A204.1 (cell line): ENCODE data around the gene CDH23.

Source experiments
- FAIRE-seq: peaks from 2 replicates; lab custom pipeline; 2012; peaks lifted over from hg19 to GRCh38; lab: Jason Lieb, UNC

Gene CDH23

GRCh38 chr10:71467161-71467560 is 70.4 kb downstream of the CDH23 start:
- FAIRE-seq: no peak

- FAIRE-seq: no peak
Observed at GRCh38 chr10:71467569-71468362, 71.0 kb downstream of the CDH23 start.

GRCh38 chr10:71468363-71469094 is 71.8 kb downstream of the CDH23 start:
- no peak for FAIRE-seq

- no peak for FAIRE-seq
Observed at GRCh38 chr10:71471006-71471405, 74.3 kb downstream of the CDH23 start.

- no peak for FAIRE-seq
Observed at GRCh38 chr10:71471957-71472365, 75.2 kb downstream of the CDH23 start.

GRCh38 chr10:71472466-71472865 is 75.7 kb downstream of the CDH23 start:
- no peak for FAIRE-seq

GRCh38 chr10:71472912-71473311 is 76.2 kb downstream of the CDH23 start:
- no peak for FAIRE-seq

GRCh38 chr10:71473671-71474599 is 77.2 kb downstream of the CDH23 start:
- FAIRE-seq: no peak

- no peak for FAIRE-seq
Observed at GRCh38 chr10:71474702-71475242, 78.1 kb downstream of the CDH23 start.

GRCh38 chr10:71475243-71475871 is 78.6 kb downstream of the CDH23 start:
- FAIRE-seq: no peak

GRCh38 chr10:71476228-71477011 is 79.7 kb downstream of the CDH23 start:
- FAIRE-seq: no peak

- no peak for FAIRE-seq
Observed at GRCh38 chr10:71478173-71478572, 81.5 kb downstream of the CDH23 start.

GRCh38 chr10:71478813-71479365 is 82.2 kb downstream of the CDH23 start:
- FAIRE-seq: no peak

- FAIRE-seq: no peak
Observed at GRCh38 chr10:71479831-71480230, 83.1 kb downstream of the CDH23 start.

GRCh38 chr10:71480662-71481061 is 83.9 kb downstream of the CDH23 start:
- no peak for FAIRE-seq

GRCh38 chr10:71481746-71482410 is 85.2 kb downstream of the CDH23 start:
- no peak for FAIRE-seq

GRCh38 chr10:71482620-71483019 is 85.9 kb downstream of the CDH23 start:
- no peak for FAIRE-seq

GRCh38 chr10:71483135-71483534 is 86.4 kb downstream of the CDH23 start:
- FAIRE-seq: no peak

- no peak for FAIRE-seq
Observed at GRCh38 chr10:71483885-71484751, 87.4 kb downstream of the CDH23 start.
